ENCODE measurements around the gene RNF123. TPM values are rescaled to one million over a fixed set of nuclear protein-coding genes. Genes with fewer than 3 reads are reported as not detected.
A peak's percentile ranks its signal among the peaks of the same experiment; 100 is the strongest.

Gene RNF123
- total RNA-seq, 1 experiment from 2014 or later: 47.1 TPM

GRCh38 chr3:49700014-49700413 is 10.7 kb downstream of the RNF123 start (continued):
- TF ChIP-seq CDX4 (CRISPR knock-in tag; IDR thresholded peaks at IDR 0.05; ENCODE audit: borderline replicate concordance) (no peak), IRF1 (CRISPR knock-in tag; IDR thresholded peaks at IDR 0.05) (no peak), AR (CRISPR knock-in tag; IDR thresholded peaks at IDR 0.05) (no peak), FOXP1 (CRISPR knock-in tag; IDR thresholded peaks at IDR 0.05; ENCODE audit: borderline replicate concordance) (no peak), NFE2L1 (CRISPR knock-in tag; IDR thresholded peaks at IDR 0.05) (no peak), MYBL2 (CRISPR knock-in tag; IDR thresholded peaks at IDR 0.05) (no peak), ZNF512 (CRISPR knock-in tag; IDR thresholded peaks at IDR 0.05; ENCODE audit: borderline replicate concordance) (no peak), ZBTB21 (CRISPR knock-in tag; IDR thresholded peaks at IDR 0.05; ENCODE audit: borderline replicate concordance) (no peak)

- H3K4me1 Mint-ChIP-seq: peaks cover 16% of the 10 kb centered on the region
- H3K27me3 Mint-ChIP-seq (ENCODE audit: low read depth): no peaks in the 10 kb centered on the region
- H3K36me3 Mint-ChIP-seq: peaks cover 3% of the 10 kb centered on the region
- no peak overlapping the region for H3K4me3 Mint-ChIP-seq
- ChIA-PET CTCF (interaction anchor here (0.6 to 3.7 kb wide), 65 partner anchors 8 to 423 kb away, joined by 3 to 55 read pairs (median 4); partner anchors contain the start of genes AMIGO3, AMT, CAMKV and GMPPB), POLR2A (interaction anchor here (0.8 to 1.0 kb wide), 2 partner anchors 19 to 210 kb away, joined by 3 to 6 read pairs; partner anchors contain the start of gene AMIGO3)
- DNase-seq (ENCODE audit: low spot score): peak; percentile 52
- TF ChIP-seq ZBTB21 (CRISPR knock-in tag; IDR thresholded peaks at IDR 0.05; ENCODE audit: borderline replicate concordance) (no peak), CTCF (IDR thresholded peaks at IDR 0.05) (peak; percentile 14; the same call in 1 of the 2 replicates)
- ATAC-seq: peak; percentile 27
- H3K27ac Mint-ChIP-seq: peak overlapping the region; percentile 27; the same call in 1 of the 2 replicates
- no peaks in the 10 kb centered on the region for H3K9me3 Mint-ChIP-seq
These were observed 11.2 kb downstream of the RNF123 start for GRCh38 chr3:49700453-49701128.

GRCh38 chr3:49701388-49702077 is 12.2 kb downstream of the RNF123 start:
- no peak for TF ChIP-seq FOXJ3 (CRISPR knock-in tag; IDR thresholded peaks at IDR 0.05; ENCODE audit: borderline replicate concordance)
- TF ChIP-seq NFYB (CRISPR knock-in tag; conservative IDR thresholded peaks at IDR 0.05; ENCODE audit: low read depth): no peak
- TF ChIP-seq ZNF138 (CRISPR knock-in tag; conservative IDR thresholded peaks at IDR 0.05): no peak
- TF ChIP-seq MLX (CRISPR knock-in tag; IDR thresholded peaks at IDR 0.05): 0 out of 2 replicates have a peak, but pooled peaks have one; percentile 44
- no peak for TF ChIP-seq FOXP1 (CRISPR knock-in tag; IDR thresholded peaks at IDR 0.05; ENCODE audit: borderline replicate concordance)
- no peak for TF ChIP-seq SMAD4 (CRISPR knock-in tag; IDR thresholded peaks at IDR 0.05)
- no peaks in the 10 kb centered on the region for H3K27me3 Mint-ChIP-seq (ENCODE audit: low read depth)
- peaks cover 3% of the 10 kb centered on the region for H3K36me3 Mint-ChIP-seq
- ChIA-PET POLR2A (interaction anchor here (0.8 to 1.0 kb wide), 2 partner anchors 18 to 209 kb away, joined by 3 to 6 read pairs; partner anchors contain the start of gene AMIGO3), CTCF (interaction anchor here (0.6 to 3.7 kb wide), 66 partner anchors 8 to 422 kb away, joined by 3 to 55 read pairs (median 4); partner anchors contain the start of genes AMIGO3, AMT, CAMKV and GMPPB)
- H3K9me3 Mint-ChIP-seq: no peaks in the 10 kb centered on the region
- no peak overlapping the region; the same call in 1 of the 2 replicates for H3K27ac Mint-ChIP-seq
- peak; percentile 66 for ATAC-seq
- peaks cover 16% of the 10 kb centered on the region for H3K4me1 Mint-ChIP-seq
- DNase-seq (ENCODE audit: low spot score): peak; percentile 85
- H3K4me3 Mint-ChIP-seq: no peak overlapping the region
